Measurements from ENCODE around the gene PCSK5.

PCSK5 gene

DNA sequence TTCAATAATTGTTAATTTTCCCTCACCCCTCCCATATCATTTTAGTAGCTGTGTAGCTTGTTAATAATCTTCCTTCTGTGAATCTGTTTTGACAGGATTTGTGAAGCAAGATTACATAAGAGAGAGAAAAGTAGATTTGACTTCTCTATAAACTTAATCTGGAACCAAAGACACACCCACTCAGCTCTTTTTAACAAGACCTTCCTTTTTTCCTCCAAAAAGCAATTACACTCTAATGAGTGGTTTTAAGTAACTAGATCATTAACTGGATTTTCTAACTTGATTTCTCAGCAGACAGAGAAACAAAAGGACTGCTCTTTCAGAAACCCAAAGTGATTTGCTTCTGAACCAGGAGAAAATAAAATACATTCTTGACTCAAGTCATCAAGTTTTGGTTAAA lies 481.9 kb downstream of the PCSK5 start:
- no peak for DNase-seq

DNA sequence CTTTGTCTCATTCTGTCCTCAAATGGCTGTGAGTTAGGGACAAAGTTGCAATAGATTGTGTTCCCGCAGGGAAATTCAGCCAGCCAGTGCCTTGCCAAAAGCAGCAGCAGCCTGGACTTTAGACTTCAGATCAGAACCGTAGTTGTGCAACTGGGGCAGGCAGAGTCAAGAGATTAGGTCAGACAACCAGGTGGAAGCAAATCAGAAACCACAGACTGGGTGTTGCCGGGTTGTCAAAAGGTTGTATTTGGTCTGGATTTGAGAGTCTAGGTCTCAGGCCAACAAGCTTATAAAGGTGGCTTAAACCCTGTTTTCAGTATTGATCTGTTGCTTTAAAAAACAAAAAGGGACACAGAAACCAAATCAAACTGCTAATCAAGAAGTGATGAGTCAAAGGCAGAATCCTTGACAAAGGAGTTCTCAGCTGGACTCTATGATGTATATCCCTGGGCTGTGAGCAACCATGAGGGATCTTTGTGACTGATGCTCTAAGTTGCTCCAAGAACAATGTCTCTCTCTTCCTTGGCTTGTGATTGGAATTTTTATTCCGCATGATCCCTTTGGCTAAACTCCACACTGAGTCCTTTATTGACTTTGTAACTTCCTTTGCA lies 482.8 kb downstream of the PCSK5 start:
- no peak for DNase-seq

DNA sequence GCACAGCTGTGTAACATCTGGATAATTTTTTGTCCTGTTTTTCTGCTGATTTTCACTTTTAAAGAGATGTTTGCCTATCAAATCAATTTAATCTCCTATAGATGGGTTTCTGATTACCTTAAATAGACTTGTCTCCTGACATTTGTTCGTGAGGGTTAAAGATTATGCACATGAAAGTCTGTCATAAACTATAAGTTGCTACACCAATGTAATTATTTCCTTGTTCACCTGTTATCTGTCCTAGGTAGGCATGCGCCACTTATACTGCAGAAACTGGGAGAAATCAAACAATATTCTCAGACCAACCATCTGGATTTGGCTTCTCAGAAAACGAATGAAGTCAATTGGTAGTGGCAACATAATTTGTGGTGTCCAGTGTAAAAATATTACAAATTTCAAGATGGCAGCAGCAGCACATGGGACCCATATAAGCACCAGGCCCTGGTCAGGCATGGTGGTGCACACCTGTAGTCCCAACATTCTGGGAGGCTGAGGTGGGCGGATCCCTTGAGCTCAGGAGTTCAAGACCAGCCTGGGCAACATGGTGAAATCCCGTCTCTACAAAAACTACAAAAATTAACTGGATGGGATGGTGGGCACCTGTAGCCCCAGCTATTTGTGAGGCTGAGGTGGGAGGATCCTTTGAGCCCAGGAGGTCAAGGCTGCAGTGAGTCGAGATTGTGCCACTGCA lies 483.5 kb downstream of the PCSK5 start:
- no peak for DNase-seq

DNA sequence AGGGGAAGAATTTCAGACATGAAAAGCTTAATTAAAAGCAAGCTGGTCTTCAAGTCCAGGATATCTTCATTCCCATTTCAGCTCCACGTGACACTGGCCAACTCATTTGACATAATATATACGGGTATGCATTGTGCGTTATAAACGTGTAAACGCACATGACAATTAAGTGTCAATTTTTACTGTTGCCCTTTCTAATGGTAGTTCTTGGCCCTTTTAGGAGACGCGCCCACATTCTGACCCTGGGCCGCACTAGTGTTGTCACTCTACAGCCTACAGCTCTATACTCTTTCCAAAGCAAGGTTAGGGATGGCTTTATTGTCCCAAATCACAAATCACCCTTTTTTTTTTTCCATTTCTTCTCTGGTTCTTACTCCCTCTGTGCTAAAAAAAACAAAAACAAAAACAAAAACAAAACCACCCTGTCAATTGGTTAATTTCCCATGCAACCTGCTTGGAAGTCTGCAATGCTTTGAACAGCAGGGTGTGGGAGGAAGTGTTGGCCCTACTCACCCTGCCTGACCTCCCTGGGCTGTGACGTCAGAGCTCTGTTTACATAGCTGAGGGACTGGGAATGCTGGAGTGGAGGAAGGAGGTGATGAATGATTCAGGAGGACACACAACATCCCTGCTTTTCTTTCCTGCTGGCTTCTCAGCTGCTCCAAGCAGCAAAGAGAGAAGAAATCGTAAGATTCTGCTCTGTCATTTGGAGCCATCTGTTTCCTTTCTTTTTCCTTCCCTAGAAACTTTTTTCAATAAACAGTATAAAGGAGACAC lies 484.5 kb downstream of the PCSK5 start:
- peak; percentile 37 for DNase-seq

DNA sequence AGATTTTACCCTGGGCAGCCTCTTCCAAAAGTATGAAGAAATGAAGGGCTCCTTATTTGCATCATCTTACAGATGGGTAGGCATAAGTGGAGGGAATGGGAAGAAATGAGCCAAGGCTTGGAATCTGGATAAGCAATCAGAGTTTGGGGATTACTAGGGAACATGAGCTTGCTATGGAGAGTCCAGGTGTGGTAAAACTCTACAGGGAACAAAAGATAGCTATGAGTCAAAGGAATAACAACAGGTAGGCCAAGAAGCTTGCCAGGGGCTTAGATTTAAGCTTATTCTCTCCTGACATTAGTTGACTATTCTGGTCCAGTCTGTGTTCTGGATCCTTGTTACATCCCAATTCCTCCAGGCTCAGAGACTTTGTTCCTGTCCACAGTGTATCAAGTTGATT lies 487.3 kb downstream of the PCSK5 start:
- no peak for DNase-seq

DNA sequence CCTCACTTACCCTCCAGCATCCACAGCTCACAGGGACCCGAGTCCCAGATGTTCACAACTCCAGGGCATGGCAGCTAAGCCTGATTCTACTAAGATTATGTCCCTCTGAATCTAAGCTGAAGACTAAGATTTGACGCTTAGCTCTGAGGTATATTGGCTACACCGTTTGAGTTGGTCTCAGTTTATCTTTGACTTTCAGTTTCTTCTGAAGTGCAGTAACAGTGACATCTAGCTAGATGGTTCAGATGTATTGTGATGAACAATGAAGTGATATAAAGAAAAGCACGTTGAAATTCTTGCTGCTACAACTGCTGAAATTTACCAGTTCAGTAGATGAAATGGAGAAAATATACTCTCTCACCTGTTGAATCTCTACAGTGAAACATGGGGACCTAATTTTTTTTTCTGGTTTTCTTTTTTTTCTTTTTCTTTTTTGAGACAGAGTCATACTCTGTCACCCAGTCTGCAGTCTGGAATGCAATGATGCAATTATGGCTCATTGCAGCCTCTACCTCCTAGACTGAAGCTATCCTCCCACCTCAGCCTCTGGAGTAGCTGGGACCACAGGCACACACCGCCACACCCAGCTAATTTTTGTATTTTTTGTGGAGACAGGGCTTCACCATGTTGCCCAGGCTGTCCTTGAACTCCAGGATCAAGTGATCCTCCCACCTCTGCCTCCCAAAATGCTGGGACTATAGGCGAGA lies 488.0 kb downstream of the PCSK5 start:
- DNase-seq = no peak

DNA sequence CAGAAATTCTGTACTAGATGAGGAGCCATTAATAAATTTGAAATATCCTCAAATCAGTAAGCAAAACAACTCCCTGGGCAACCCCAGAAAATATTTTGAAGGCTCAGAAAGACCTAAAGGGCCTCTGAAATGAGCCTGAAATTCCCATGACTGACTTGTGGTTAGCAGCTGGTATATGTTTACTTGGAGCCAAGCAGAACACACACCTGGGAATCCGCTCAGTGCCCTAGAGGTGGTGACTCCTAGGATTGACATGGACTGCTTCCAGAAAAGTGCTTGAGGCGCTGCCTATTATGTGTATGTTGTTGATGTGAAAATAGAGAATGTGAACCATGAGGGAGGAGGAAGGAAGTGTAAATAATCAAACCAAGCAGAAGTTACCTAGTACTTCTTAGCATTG lies 489.0 kb downstream of the PCSK5 start:
- no peak for DNase-seq

DNA sequence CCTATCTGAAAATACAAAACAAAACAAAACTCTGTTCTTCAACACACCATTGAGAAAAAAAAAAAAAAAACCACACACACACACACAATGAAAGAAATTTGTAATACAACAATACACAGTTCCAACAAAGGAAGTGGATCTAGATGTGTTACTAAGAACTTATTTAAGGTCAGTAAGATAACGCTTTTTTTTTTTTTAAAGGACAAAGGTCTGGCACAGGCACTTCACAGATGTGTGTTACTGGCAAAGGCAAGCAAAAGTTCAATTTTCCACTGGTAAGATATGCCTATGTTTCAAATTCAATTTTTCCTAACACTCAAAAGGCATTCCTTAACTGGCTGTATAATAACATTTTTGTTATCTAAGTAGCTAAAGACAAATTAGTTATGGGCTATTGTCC lies 500.2 kb downstream of the PCSK5 start:
- DNase-seq = no peak

DNA sequence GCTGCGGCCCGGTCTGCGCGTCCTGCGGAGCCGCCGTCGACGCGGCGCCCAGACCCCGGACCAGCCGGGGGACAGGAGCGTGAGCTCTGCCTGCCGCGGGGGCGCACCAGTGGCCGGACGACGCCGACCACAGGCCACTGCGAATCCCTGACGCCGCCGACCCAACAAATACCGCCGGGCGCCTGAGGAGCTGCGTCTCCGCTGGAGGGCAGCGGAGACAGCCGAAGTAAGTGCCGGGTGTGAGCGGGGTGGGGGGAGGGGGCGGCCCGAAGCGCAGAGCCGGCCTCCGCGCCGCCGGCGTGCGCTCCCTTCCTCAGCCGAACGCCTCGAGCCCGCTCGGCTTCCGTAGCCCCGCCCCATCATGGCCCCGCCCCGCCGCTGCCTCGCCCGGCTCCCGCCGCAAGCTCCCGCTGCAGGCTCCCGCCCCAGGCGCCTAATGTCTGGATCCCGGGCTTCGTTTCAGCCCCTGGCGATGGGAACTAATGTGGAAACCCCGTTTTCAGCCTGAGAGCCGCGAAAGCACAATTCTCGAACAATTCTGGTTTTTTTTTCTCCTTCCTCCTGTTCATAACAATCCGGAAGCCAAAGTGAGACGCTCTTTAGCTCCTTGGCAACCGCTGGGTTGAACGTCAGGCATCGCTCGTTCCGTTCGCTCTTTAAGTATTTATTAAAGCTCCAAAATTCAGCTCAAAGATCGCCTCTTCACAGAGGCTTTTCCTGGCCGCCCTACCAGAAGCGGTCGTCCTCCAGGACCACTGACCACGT lies 503.9 kb downstream of the PCSK5 start, which contains the start of gene RFK:
Gene RFK, minus strand, starts transcription at position 232 of the 765 bp plus-strand sequence. CDS start 255 bp downstream, outside the sequence.
- peak; percentile 97 for DNase-seq

DNA sequence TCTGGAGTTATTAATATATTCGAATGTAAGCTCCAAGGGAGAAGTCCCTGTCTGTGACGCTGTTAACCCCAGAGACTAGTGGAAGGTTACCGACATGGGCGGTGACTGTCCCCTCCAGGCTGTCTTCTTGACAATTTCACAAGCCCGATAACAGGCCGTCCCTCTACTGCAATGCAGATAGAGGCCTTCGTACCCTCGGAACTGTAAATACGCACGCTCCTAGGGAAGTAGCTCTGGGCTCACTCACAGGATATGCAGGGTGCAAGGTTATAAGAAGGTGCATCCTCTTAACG lies 504.4 kb downstream of the PCSK5 start:
- no peak for DNase-seq

DNA sequence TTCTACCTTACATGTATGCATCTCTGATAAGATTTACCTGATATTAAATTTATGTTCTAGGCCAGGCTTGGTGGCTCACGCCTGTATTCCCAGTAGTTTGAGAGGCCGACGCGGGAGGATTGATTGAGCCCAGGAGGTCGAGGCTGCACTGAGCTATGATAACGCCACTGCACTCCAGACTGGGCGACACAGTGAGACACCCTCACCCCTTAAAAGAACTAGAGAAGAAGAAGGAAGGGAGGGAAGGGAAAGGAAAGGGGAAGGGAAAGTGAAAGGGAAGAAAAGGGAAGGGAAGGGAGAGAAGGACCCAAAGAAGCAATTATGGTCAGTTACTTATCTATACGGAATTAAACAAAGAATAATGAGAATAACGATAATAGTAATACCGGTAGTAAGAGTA lies 504.9 kb downstream of the PCSK5 start:
- DNase-seq = no peak

DNA sequence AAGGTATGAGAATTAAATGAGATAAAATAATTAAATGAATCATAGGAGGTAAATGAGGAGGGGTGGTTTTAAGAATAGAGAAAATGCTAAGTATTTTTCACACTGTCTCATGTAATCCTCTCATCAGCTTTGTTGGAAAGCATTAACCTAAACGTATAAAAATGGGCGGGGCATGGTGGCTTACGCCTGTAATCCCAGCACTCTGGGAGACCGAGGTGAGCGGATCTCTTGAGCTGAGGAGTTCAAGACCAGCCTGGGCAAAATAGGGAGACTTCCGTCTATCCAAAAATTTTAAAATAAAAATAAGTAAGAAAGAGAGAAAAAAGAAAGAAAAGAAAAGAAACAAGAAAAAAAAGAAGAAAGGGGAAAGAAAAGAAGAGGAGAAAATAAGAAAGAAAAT lies 505.7 kb downstream of the PCSK5 start:
- DNase-seq = no peak

DNA sequence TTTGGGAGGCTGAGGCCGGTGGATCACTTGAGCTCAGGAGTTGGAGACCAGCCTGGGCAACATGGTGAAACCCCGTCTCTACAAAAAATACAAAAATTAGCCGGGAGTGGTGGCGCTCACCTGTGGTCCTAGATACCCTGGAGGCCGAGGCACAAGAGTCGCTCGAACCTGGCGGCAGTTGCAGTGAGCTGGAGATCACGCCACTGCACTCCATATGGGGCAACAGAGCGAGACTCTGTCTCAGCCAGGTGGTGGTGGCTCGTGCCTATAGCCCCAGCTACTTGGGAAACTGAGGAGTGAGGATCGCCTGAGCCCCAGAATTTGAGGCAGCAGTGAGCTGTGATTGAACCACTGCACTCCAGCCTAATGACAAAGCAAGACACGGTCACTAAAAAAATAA lies 506.1 kb downstream of the PCSK5 start:
- DNase-seq = no peak

DNA sequence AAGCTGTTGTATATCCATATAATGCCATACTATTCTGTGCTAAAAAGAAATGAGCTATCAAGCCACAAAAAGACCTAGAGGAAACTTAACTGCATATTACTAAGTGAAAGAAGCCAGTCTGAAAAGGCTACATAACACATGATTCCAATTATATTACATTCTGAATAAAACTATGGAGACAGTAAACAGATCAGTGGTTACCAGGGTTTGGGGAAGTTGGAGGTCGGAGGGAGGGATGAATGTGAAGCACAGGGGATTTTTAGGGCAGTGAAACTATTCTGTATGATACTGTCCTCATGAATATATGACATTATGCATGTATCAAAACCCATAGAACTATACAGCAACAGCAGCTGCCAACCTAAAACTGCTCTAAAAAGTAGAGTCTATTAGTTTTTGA lies 509.4 kb downstream of the PCSK5 start:
- DNase-seq = no peak

DNA sequence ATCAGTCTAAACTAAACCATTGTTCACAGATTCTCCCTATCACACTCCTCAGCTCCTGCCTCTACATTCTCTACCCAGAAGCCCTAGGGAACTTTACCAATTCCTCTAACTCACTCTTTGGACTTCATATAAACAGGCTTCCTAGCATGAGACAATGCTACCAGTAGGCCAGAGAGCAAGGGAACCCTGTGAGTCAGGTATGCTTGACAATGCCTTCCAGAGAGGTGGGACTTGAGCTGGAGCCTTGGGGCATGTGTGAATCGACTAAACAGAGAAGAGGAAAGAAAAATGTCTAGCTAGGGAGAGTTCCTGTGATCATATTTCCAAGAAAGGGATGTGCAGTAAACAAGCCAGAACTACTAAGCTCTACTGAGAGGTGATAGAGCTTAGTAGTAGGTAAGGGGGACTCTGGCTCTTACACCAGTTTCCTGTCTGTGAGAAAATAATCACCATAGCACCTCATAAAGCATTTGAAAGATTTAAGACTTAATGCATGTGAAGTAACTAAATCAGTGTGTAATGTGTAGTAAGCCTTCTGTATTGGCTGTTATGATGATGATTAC lies 510.1 kb downstream of the PCSK5 start:
- no peak for DNase-seq

DNA sequence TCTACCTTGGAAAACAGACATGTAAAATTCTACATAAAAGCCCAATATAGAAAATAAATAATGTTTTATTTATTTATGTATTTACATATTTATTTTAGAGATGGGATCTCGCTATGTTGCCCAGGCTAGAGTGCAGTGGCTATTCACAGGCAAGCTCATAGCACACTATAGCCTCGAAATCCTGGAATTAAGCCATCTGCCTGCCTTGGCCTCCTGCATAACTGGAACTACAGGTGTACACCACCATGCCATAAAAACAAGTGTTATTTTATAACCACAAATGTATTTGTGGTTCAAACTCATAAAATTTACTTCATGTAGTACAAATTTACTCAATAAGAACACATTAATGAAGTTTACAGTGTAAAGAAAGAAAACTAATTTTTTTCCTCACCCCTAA lies 510.7 kb downstream of the PCSK5 start:
- DNase-seq = no peak

DNA sequence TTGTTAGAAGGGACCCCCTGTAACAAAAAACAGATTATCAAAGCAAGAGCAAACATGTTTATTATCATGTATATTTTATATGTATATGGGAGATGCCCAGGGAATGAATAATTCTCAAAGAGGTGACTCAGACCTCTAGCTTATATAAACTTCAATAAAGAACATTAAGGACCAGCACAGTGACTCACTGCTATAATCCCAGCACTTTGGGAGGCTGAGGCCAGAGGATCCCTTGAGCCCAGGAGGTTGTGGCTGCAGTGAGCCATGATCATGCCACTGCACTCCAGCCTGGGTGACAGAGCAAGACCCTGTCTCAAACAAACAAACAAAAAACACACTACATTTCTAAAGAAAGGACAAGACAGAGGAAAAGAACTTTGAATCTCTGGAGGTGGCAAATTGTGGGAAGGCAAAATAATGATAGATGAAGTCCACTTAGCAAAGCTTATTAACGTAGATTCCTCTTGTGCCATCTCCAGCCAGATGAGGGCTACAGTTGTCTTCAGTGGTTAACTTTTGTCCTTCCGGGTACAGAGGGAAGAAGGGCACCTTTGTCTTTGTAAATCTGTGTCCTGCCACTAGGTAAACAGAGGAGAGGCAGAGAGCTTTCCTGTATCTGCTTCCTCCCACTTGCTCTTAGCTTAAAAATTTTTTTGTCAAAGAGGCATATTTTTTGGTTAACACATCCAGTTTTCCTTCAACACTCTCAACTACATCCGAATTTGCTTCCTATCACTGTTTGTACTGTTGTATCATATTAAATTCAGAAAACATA lies 511.3 kb downstream of the PCSK5 start:
- no peak for DNase-seq

DNA sequence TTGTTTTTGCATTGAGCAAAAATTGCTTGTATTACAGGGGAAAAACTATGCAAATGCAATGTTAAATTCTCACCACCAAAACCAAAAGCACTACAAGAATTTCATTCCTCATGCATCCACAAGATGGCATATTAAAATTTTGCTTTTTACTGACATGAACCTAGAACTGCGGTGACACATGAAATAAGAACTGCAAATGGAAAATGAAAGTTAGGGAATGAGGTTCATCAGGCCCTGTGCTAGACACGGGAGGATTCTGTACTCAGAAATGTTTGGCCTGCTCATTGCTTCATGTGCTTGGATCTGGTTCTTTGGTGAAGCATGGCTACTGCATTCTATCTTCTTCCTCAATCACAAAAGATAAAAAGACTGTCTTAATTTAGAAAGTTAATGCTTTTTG lies 512.9 kb downstream of the PCSK5 start:
- DNase-seq = no peak

DNA sequence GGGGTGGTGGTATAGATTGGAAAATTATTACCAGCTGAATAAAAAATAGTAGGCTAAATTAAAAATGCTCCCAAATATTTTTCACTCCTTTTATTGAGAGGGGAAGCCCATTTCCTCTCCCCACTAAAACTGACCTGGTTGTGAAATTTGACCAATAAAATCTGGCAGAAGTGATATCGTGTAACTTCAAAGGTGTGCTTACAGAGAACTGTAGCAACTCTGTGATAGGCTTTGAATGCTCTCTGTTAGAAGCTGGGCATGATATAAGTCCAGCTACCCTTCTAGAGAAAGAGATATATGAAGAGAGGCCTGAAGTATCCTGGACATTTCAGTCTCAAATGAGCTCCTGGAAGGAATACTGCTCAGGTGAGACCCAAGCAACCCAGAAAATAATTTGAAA lies 513.9 kb downstream of the PCSK5 start:
- no peak for DNase-seq

DNA sequence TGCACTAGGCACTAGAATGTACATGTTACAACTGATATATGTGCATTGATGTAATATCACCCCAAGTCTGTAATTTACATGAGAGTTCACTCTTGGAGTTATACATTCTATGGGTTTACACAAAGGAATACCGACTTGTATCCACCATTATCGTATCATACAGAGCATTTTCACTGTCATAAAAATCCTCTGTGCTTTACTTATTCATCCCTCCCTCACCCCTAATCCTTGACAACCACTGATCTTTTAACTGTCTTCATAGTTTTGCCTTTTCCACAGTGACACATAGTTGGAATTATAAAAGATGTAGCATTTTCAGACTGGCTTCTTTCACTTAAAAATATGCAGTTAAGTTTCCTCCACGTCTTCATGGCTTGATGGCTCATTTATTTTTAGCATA lies 514.9 kb downstream of the PCSK5 start:
- no peak for DNase-seq

DNA sequence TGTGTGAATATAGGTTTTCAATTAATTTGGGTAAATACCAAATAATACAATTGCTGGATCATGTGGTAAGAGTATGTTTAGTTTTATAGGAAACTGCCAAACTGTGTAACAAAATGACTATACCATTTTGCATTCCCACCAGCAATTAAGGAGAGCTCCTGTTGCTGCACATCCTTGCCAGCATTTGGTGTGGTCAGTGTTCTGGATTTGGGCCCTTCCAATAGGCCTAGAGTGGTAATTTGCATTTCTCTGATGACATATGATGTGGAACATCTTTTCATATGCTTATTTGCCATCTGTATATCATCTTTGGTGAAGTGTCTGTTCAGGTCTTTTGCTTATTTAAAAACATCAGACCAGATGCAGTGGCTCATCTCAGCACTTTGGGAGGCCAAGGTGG lies 515.4 kb downstream of the PCSK5 start:
- DNase-seq = peak; percentile 31
